ENCODE data around the gene AFF4. TPM values are rescaled to one million over a fixed set of nuclear protein-coding genes. Genes with fewer than 3 reads are reported as not detected.

AFF4 gene
- total and polyA plus RNA-seq, 2 of the 4 experiments (the other 2 are of a cell fraction) = 27.3 to 57.2 TPM

- H4K5ac ChIP-seq (ENCODE audit: low read depth, low read length) = no peak overlapping the region
- TF ChIP-seq MAZ (IDR thresholded peaks at IDR 0.05; ENCODE audit: borderline replicate concordance, low read depth, low read length) = no peak
- WGBS, 2 experiments (ENCODE audit: extremely low coverage in 2 of 2, insufficient read length in 1 of 2) = no CpG with 5 or more reads among the region's 2 CpGs
- in situ Hi-C loops (cut with MboI; ENCODE audit: low sequenced_read_pairs) = no loop called here
- intact Hi-C loops (cut with micrococcal nuclease) = no loop called here
- no peak overlapping the region for H3K27ac ChIP-seq (ENCODE audit: insufficient read depth, low read length)
- ATAC-seq (ENCODE audit: low read depth) (no peak), DNase-seq (peak; percentile 10)
- no peak overlapping the region for H2BK120ac ChIP-seq (ENCODE audit: low read depth, low read length)
- H2AFZ ChIP-seq (replicated peaks; ENCODE audit: low read length, poor library complexity) = no peak overlapping the region
- no peaks in the 10 kb centered on the region; the same call in 1 of the 2 replicates for H3K9me1 ChIP-seq (ENCODE audit: insufficient read depth, low read length)
- no peak overlapping the region for H2BK5ac ChIP-seq (ENCODE audit: low read depth, low read length, poor library complexity, severe bottlenecking)
- no peak overlapping the region for H4K91ac ChIP-seq (ENCODE audit: insufficient read depth, low read depth, low read length)
- H3K9ac ChIP-seq (ENCODE audit: low read depth, low read length) = no peak overlapping the region
- H3K36me3 ChIP-seq (ENCODE audit: control insufficient read depth, insufficient read depth, low read length) = peaks cover 6% of the 10 kb centered on the region
- POLR2A ChIA-PET (ENCODE audit: unreplicated experiment) = no interaction called here
- H4K20me1 ChIP-seq (ENCODE audit: insufficient read depth, low read length) = no peaks in the 10 kb centered on the region
- H3K4ac ChIP-seq (ENCODE audit: low read depth, low read length) = no peak overlapping the region
- no peaks in the 10 kb centered on the region for H3K4me1 ChIP-seq (ENCODE audit: control insufficient read depth, insufficient read depth, low read length)
- dilution Hi-C loops (cut with HindIII; ENCODE audit: low sequenced_read_pairs, unreplicated experiment) = no loop called here
- CTCF ChIA-PET = interaction anchor here (0.6 kb wide), 1 partner anchor 23 kb away, joined by 3 read pairs; no protein-coding TSS in a partner anchor
- H3K4me3 ChIP-seq (ENCODE audit: insufficient read depth, low read depth, low read length) = no peak overlapping the region
- H2BK20ac ChIP-seq (ENCODE audit: low read depth, low read length) = no peak overlapping the region
- H4K8ac ChIP-seq (ENCODE audit: low read depth in 2 of 2, low read length in 2 of 2) = no peak overlapping the region
- H3K18ac ChIP-seq (ENCODE audit: low read depth, low read length) = no peak overlapping the region
- no peak overlapping the region for H3K23ac ChIP-seq (ENCODE audit: low read depth, low read length)
- H2AK5ac ChIP-seq (ENCODE audit: low read depth, low read length) = no peak overlapping the region
- no peak overlapping the region for H3K14ac ChIP-seq (replicated peaks; ENCODE audit: low read depth, low read length)
- no peaks in the 10 kb centered on the region for H3K27me3 ChIP-seq (ENCODE audit: control insufficient read depth, insufficient read depth, low read length)
- no TSS peak for BruUV-seq (replicated peaks)
- no peak overlapping the region for H2BK15ac ChIP-seq (ENCODE audit: low read depth, low read length)
- H3K79me1 ChIP-seq (ENCODE audit: low read depth in 1 of 2, low read length in 2 of 2) = no peaks in the 10 kb centered on the region
- no peak overlapping the region for H3K56ac ChIP-seq (ENCODE audit: extremely low read depth, insufficient read depth, low read length)
- H2AK9ac ChIP-seq (replicated peaks; ENCODE audit: low read depth, low read length, poor library complexity) = no peak overlapping the region
- no peak overlapping the region for H3K4me2 ChIP-seq (ENCODE audit: low read depth, low read length)
- H3K9me3 ChIP-seq (ENCODE audit: control insufficient read depth, insufficient read depth, low read length) = no peaks in the 10 kb centered on the region
These were observed 35.8 kb upstream of the AFF4 start for GRCh38 chr5:132999246-132999645.
